DMS53 treated with DMSO at 0.1 percent for 48 hours (cell line): Measurements from ENCODE around the gene GALK1.
A peak's percentile ranks its signal among the peaks of the same experiment; 100 is the strongest.
"Not testable (repeated sequence)": the region's sequence is repeated elsewhere in the genome, so short reads cannot be mapped to it uniquely, and the experiment has no call there.

Experiments
- DNase-seq: peaks from one replicate; lab custom pipeline; 2025; ENCODE audit not compliant: unreplicated experiment; lab: John Stamatoyannopoulos, UW

GALK1 gene

DNA sequence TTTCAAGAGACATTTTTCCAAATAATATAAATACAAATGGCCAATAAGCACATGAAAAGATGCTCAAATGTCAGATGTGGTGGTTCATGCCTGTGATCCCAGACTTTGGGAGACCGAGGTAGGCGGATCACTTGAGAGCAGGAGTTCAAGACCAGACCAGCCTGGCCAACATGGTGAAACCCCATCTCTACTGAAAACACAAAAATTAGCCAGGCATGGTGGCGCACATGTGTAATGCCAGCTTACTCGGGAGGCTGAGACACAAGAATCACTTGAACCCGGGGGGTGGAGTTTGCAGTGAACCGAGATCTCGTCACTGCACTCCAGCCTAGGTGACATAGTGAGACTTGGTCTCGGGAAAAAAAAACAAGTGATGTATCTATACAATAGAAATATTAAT is 2.9 kb upstream of the GALK1 start:
- no peak for DNase-seq

DNA sequence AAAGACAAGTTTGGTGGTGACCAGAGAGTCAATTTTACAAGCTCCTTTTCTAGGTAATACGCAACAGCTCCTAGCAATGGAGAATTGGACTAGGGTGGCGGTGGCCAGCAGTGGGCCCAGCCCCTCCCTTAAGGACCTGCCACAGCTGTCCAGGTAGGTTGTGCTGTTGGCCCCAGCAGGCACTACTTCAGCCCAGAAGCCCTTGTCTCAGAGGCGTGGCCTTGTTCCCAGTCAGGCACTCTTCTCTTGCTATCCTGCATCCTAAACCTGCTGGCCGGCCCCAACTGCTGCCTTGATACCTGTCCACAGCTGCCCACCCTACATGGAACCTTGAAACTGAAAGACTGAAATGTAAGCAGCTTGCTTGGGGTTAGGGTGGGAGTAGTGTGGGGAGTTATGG is 989 bp upstream of the GALK1 start:
- DNase-seq = no peak

DNA sequence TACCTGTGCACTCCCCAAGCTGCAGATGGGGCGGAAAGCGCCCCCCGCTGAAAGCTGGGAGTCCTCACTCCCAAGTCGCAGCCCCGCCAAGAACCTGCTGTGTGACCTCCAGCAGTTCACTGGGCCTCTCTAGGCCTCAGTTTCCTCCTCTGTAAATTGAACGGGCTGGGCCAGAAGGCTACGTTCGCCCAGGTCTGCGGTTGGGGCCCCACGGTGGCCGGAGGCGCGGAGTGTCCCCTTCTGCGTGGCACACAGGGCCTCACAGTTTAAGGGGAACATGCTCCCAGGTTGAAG is 628 bp downstream of the GALK1 start:
- DNase-seq = no peak

DNA sequence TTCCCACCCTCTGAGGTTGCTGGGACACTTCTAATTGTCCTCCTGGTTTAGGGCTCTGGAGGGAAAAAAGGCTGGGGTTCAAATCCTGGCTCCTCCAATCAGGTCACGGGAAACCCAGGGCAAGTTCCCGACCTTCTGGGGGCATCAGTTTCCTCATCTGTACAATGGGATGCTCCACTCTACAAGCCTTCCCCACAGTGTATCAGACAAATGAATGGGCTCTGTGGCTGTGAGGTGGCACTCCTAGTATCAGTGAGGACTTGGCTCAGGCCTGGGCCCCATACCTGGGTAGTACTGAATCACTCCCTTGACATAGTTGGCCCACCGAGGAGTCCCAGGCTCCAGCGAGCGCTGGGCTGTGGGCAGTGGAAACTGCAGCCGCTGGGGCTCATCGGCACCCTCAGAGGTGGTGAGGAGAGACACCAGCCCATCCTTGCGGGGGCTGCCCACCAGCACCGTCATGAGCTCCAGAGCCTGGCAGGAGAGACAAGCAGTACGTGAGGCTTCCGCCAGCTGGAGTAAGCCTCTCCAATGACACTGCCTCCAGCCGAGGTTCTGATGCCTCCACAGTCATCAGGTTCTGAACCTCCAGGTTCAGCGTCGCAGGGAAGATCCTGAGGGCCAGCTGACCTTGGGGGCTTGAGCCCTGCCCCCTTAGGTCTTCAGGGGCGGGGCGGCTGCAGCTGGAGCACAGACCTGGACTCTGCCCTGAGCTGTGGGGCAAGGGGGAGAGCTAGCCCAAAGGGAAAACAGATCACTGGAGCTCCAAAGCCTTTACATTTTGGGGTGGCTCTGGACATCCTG is 1.2 kb downstream of the GALK1 start:
- no peak for DNase-seq

DNA sequence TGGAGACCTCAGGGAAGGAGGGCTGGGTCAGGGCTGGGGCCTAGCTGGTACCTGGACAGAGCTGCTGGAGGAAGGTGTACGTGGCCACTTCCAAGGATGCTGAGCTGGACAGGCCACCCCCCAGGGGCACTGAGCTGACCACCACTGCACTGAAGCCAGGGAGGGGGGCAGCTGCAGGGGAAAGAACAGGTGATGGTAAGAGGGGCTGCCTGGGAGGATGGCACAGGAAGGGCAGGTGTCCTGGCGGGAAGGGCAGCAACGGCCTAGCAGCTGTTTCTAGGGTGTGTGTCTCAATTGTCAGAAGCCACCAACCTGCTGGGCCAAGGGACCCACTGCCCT is 1.8 kb downstream of the GALK1 start:
- DNase-seq = no peak

DNA sequence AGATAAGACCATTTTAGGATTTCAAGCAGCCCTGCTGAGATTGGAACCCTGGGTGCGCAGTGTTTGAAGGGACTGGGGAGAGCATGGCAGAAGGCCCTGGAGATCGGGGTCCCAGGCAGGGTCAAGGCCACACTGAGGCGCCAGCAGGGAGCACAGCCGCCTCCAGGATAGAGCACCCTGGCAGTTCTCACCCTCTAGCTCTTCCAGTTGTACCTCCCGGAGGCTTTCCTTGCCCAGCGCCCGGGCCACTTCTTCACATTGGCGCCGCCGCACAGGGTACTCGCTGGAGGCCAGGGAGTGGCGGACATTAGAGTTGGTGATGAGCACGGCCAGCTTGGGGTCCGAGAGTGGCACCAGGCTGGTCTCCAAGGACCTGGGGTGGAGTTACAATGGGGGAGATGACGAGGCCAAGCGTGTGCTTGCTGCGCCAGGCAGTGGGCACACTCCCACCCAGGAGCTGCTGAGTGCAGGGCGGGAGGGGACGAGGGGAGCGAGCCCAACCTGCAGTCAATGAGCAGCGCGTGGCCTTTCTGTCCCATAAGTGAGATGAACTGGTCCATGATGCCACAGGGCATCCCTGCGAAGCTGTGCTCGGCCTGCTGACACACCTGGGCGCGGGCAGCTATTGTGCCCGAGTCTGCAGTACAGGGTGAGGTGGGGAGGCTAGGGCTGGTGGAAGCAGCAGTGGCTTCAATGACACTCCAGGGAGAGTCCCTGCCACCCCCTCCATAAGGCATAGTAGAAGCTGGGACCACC is 2.3 kb downstream of the GALK1 start:
- DNase-seq = no peak

DNA sequence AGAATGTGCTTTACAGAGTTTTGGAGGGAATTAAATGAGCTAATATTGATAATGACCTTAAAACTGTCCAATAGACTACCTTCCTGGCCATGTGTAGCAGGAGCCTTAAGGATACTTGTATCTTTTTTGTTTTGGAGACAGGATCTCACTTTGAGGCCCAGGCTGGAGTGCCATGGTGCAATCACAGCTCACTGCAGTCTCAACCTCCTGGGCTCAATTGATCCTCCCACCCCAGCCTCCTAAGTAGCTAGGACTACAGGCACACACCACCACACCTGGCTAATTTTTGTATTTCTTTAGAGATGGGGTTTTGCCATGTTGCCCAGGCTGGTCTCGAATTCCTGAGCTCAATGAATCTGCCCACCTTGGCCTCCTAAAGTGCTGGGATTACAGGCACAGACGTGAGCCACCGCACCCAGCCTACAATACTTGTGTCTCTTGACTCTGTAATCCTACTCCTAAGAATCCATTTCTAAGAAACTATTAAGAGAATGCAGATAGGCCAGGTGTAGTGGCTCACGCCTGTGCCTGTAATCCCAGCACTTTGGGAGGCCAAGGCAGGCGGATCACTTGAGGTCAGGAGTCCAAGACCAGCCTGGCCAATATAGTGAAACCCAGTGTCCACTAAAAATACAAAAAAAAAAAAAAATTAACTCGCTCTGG is 4.9 kb downstream of the GALK1 start:
- not testable (repeated sequence) for DNase-seq

DNA sequence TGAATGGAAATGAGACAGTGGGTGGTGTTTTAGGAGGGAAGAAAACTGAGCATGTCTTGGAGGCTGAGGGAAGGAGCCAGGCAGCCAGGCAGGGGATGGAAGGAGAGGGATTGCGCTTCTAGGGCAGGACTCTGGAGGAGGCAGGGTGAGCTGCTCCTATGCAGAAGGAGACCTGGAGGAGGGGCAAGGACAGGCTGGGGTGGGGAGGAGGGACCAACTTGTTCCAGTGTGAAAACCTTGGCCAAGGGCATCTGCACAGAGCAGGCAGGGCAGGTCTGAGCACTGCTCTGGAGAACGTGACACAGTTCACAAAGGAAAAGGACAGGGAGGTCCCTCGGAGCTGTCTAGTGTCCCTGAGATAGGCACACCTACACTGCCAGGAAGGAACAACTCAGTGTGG is 5.5 kb downstream of the GALK1 start:
- no peak for DNase-seq

DNA sequence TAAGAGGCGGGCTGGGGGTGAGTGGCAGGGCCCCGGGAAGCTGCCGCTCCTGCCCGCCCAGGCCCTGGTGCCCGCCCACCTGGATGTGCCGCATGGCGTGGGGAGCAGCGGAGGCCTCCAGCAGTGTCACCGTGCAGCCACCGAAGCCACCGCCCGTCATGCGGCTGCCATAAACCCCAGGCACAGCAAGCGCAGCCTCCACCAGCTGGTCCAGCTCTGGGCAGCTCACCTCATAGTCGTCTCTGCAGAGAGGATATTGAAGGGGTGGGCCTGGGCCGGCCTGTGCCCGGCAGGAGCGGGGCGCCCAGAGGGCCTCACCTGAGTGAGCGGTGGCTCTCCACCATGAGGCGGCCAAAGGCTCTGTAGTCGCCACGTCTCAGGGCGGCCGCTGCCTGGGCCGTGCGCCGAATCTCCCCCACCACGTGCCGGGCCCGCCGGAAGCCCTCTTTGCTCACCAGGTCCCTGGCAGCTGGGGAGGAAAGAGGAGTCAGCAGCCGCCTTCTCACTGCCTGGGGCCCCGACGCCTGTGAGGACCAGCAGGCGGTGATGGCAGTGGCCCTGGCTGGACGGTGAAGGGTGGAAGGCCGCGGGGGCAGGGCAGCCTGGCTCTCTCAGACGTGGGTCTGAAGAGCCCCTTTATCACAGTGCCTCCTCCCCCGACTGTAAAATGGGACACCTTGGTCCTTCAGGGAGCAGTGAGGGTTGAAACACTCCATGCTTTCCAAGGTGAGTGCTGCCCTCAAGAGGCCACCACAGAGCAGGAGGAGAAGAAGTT is 6.7 kb downstream of the GALK1 start:
- DNase-seq = no peak

DNA sequence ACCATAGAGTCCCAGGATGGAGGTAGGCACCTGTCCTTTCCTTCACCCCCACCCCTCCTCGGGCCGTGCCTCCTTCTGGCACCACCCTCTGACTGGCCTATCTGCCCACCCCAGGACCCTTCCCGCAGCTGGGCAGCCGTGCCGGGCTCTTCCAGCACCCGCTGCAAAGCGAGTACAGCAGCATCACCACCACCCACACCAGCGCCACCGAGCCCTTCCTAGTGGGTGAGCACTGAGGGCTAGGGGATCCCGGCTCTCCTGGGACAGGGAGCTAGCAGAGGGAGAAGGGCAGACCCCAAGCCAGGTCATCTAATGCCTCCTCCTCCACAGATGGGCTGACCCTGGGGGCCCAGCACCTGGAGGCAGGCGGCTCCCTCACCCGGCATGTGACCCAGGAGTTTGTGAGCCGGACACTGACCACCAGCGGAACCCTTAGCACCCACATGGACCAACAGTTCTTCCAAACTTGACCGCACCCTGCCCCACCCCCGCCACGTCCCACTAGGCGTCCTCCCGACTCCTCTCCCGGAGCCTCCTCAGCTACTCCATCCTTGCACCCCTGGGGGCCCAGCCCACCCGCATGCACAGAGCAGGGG is 7.8 kb downstream of the GALK1 start:
- no peak for DNase-seq

DNA sequence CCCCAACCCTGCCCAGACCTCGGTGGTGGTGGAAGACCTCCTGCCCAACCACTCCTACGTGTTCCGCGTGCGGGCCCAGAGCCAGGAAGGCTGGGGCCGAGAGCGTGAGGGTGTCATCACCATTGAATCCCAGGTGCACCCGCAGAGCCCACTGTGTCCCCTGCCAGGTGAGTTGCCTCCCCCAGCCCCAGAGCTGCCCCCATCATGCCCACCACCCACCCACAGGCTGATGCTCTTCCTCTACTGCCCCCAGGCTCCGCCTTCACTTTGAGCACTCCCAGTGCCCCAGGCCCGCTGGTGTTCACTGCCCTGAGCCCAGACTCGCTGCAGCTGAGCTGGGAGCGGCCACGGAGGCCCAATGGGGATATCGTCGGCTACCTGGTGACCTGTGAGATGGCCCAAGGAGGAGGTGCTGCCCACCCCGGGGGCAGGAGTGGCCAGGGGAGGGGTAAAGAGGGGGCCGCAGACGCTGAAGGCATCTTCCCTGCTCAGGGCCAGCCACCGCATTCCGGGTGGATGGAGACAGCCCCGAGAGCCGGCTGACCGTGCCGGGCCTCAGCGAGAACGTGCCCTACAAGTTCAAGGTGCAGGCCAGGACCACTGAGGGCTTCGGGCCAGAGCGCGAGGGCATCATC is 8.4 kb downstream of the GALK1 start:
- no peak for DNase-seq

DNA sequence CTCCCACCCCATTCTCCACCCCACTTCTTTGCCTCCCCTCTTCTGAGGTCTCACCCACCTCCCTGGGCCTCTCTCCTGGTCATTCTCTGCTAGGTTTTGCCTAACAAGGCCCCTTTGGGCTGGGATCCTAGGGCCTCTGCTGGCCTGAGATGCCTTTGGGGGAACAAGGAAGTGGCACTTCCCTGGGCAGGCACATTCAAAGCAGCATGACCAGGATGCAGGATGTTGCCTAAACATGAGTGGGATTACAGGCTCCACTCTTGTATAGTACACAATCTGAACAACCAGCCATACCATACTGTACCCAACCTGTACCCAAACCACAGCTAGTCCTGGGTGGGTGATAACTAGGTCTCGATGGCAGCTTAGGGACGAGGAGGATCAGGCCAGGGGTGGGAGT is 9.0 kb downstream of the GALK1 start:
- DNase-seq = no peak

DNA sequence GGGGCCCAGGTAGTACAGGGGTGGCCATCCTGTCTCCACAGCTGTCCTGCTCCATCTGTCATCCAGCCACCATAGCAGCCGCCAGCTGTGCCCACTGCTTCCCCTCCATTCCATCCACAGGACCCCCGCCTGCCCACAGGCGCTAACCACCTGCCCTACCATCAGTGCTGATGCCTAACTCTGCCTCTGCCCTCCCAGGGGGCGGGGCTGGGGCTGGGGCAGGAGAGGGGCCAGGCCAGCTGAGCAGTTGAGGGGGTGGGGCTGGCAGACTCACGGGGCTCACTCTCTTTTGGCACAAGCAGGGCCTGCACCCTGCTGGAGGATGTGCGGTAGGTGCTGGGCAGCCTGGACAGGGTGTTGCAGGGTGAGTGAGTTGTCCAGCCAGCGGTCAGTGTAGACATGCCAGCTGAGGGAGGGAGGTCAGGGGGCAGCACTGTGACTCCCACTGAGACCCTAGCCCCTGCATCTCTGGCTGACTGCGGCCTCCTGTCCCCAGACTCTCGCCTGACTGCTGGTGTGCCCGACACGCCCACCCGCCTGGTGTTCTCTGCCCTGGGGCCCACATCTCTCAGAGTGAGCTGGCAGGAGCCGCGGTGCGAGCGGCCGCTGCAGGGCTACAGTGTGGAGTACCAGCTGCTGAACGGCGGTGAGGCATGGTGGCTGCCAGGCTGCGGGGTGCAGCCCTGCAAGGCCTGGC is 9.6 kb downstream of the GALK1 start:
- no peak for DNase-seq

DNA sequence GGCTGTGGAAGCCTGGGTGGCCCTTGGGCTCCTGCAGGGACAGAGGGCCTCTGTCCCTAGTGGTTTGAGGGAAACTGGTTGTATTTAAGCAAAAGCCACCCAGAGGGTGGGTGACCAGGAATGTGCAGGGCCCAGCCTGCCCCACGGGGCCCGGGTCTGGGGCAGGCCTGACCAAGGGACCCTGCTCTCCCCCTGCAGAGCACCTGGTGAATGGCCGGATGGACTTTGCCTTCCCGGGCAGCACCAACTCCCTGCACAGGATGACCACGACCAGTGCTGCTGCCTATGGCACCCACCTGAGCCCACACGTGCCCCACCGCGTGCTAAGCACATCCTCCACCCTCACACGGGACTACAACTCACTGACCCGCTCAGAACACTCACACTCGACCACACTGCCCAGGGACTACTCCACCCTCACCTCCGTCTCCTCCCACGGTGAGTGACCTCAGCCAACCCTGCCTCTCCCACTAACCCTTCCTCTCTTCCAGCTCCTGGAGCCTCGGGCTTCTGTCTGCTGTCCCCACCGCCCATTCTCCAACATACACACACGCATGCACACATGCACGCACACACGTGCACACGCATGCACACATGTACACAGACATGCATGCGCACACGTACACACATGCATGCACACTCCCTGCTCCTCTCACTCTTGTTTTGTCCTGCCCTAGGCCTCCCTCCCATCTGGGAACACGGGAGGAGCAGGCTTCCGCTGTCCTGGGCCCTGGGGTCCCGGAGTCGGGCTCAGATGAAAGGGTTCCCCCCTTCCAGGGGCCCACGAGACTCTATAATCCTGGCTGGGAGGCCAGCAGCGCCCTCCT is 10.4 kb downstream of the GALK1 start:
- DNase-seq = no peak

DNA sequence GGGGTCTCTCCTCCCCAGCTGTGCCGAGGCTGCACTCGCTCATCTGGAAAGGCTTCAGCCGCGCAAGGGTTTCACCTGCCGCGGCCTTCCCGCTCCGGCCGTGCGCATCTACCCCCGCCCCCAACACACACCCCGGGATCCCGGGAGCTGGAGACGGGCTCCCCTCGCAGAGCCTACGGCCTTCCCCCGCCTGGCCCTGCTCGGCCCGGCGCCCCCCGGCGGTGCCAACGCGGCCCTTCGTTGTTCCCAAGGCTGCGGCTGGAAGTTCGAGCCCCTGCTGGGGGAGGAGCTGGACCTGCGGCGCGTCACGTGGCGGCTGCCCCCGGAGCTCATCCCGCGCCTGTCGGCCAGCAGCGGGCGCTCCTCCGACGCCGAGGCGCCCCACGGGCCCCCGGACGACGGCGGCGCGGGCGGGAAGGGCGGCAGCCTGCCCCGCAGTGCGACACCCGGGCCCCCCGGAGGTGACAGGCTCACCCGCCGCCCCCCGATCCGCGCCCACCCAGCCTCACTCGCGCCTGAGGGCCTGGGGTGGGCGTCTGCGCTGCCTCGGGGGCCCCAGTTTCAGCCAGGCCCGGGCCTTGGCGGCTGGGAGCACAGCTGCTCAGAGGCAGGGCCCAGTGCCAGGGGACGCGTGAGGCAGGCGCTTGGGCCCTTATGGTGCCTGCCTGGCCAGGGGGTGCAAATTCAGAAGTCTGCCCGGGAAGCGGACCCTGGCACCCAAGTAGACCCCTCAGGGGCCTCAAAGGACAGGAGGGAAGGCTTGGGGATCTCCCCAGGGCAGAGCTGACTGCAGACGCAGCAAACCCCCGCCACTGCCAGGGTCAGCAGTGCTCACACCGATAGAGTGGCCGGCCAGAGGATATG is 11.2 kb downstream of the GALK1 start:
- peak; percentile 46 for DNase-seq

DNA sequence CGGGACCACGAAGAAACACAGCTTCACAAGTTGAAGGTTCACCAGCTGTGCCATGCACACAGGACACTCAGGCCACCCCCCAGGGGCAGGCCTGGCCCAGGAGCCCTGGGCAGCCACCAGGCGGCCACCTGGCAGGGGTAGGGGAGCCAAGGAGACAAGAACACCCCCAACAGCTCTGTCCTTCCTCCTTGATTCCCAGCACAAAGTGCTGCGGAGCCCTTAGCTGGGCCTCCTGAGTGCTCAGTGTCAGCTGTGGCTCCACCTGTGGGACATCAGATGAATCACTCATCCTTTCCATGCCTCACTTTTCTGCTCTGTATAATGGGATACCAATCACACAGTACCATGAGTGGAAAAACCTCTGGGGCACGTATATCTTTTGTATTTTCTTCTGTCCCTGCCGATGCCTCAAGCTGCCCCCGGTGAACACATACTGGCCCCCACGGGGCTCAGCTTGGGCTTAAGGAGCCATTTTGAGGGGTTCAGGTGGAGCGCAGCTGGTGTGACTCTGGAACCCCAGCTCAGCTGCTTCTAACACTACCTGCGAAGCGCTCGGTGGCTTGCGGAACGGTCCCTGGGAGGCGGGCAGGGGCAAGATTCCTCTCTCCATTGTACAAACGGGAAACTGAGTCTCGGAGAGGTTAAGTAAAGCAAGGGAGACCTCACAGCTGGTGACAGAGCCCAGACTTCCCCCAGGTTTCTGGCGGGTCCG is 12.0 kb downstream of the GALK1 start:
- no peak for DNase-seq

DNA sequence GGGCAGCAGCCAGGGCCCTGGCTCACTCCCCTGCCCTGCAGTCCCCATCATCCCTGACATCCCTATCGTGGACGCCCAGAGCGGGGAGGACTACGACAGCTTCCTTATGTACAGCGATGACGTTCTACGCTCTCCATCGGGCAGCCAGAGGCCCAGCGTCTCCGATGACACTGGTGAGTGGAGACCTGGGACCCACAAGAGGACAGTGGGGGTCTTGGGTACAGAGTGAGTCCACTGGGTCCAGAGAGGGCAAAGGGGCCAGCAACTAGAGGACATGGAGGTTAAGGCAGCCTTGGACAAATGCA is 12.6 kb downstream of the GALK1 start:
- no peak for DNase-seq
